GM18508 (cell line): ENCODE measurements around the gene KMT5B.

Experiments
- ATAC-seq: cut with Tn5 transposase; IDR thresholded peaks from one replicate; pipeline ENCODE4 v1.9.1; 2021; ENCODE audit warnings: moderate number of reproducible peaks; ENCODE audit not compliant: insufficient read depth, unreplicated experiment

The KMT5B gene

DNA sequence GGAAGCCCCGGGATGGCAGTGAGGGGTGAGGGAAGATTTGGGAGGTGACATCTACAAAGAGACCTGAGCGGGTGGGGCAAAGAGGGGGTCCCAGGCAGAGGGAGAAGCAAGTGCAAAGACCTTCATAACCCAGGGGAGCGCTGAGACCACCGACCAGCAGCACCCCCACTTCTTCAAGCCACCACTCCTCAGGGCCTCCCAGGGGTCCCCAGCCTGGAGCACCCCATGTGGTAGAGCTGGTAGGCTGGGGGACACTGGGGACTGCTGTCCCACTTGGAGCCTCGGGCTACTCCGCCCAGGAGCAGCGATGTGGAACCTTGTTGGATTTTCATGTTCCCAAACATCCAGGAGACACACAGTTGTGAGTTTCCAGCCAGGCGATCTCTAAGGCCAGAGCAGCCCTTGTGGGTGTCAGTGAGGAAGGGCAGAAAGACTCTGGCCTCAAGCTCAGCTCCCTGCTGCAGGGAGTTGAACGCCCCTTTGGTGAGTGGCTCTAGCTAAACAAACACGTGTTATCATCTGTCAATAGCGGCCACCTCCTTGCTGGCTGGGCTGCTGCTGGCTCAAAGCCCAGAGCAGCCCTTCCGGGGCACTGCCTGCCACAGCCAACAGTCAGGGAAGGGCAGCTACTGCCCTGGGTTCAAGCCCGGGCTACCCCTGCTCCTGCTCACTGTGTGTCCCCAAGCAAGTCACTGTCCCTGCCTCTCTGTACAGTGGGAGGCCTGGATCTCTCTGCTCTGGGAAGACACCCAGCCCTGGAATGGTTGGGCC is 66.2 kb downstream of the KMT5B start:
- ATAC-seq: no peak

DNA sequence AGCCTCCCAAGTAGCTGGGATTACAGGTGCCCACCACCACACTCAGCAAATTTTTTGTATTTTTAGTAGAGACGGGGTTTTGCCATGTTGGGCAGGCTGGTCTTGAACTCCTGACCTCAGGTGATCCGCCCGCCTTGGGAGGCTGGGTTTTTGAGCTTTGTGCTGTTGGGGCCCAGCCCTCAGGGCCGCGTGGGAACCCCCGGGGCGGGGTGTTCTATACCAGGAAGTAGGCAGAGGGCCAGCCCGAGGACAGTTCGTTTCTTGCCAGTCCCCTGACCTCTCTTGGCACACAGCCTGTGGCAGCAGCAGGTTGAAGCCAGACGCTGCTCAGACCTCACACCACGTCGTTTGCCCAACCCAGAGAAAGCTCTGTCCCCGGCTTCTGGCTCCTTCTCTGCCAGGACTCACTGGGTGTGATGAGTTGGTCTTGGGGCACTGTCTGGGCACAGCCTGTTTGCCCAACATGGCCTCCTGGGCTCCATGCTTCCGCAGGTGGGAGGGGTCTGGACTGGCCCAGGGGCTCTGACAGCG is 67.0 kb downstream of the KMT5B start:
- ATAC-seq: no peak

DNA sequence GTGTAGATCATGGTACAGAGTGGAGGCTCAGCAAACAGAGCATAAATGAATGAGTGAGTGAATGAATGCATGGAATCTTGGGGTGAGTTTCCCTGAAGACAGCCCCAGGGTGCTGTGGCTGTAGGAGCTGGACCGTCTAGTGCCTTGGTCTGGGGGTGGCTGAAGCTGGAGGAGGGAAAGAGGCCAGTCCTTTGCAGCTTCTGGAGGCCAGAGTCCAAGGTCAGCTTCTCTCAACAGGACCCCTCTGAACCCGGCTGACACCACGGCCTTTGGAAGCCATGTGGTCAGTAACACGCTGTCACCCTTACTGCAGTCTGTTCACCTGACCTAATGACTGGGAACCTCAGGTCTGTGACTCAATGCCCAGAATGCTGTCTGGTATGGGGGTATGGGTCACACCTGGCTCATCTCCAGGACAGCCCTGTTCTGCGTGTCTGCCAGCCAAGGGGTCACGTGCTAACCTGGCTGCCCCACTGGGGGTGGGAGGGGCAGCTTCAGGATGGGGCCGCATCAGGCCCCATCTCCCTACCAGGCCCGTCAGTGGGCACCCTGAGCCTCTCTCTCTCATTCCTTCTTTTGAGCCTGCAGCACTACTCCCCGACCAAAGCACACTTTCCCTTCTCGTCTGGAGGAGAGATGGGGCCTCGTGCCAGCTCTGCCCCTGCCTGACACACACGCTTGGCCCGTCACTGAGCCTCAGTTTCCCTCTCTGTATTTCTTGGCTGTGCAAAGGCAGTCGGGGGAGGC is 67.8 kb downstream of the KMT5B start:
- ATAC-seq: no peak

DNA sequence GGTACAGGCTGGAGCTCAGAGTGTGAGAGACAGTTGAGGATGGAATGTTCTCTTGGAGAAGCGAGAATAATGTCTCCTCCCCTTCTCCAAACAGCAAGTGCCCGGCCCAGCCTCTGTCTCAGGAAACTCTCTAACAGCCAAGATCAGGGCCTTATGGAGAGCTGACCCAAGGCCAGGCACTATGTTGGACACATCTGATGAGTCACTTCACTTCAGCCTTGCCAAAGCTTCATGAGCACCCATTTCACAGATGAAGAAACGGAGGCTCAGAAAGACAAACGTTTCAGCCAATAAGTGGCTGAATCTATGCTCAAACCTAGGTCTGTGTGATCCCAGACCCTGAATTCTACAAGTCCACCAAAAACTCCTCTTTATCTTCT is 69.8 kb downstream of the KMT5B start:
- ATAC-seq: no peak

DNA sequence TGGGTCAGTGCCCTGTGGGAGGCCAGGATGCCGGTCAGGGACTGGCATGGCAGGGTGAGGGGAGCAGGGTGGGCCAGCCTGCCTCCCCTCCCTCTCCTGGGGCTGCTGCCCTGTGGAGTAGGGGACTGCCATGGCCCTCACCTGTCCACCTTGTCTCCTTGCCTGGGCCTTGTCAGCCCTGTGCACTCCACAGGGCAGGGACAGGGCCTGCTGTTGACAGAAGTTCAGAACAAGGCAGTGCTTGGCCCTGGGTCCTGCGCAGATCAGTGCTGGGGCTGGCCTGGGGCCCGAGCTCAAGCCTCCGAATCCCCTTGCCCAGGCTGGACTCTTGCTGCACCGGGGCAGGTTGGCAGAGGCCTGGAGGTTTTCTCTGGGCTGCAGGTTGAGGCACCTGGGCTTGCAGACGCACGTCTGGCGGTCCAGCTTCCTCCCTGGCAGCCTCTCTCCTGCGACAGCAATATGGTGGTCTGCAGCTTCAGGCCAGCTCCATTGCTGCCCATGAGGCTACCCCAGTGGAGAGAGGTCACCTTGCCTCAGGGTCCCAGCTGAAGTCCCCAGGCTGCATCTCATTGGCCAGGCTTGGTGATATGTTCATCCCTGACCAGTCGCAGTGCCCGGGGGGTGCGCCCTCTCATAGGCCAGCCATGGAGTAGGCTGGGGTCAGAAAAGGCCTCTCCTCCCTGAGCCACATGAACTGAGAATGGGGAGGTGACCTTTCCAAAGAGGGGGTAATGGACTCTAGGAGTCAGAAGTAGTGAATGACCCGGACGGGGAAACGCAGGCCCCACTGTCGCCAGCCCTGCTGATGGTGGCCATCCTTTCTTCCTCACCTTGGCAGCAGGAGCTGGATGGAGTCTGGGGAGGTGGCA is 70.4 kb downstream of the KMT5B start:
- no peak for ATAC-seq

DNA sequence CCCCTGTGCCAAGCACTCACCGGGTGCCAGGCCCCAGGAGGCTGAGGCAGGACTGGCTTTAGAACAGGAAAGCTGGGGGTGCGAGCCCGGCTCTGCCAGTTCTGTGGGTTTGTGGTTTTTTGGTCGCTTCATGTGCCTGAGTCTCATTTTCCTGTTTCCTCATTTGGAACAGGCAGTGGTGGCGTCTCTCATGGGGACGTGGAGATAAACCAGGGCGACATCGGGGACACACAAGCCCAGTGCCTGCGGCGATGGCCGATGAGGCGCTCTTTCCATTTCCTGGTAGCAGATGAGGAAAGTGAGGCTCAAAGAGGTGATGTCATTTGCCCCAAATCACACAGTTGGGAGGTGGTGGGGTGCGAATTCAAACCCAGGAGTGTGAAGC is 71.1 kb downstream of the KMT5B start:
- ATAC-seq: no peak

DNA sequence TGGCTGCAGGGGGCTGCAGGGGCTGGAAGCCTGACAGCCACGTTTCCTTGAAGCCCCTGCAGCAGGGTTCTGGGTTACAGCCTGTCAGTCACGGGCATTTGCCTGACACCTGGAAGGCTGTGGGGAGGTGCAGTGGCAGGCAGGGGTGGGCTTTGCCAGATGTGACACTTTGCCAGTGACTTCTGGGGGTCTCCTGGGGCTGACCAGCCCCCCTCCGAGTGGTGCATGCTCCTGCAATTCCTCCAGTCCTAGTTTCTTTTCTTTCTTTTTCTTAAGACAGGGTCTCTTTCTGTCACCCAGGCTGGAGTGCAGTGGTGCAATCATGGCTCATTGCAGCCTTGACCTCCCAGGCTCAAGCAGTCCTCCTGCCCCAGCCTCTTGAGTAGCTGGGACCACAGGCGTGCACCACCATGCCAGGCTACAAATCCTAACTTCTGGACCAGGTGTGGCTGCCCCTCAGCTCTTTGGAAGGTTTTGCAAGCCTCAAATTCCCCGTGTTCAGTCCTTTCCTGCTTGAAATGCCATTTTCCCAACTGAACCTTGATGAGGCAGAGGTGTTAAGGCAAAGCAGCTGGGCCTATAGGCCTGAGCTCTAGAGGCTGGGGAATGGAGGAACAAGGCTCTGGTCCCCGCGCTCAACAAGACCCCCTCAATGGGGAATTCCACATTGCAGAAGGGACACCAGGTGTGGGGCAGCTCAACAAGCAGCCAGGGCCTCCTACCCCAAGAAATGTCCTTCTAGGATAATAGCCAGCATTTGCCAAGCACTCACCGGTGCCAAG is 71.7 kb downstream of the KMT5B start:
- no peak for ATAC-seq

DNA sequence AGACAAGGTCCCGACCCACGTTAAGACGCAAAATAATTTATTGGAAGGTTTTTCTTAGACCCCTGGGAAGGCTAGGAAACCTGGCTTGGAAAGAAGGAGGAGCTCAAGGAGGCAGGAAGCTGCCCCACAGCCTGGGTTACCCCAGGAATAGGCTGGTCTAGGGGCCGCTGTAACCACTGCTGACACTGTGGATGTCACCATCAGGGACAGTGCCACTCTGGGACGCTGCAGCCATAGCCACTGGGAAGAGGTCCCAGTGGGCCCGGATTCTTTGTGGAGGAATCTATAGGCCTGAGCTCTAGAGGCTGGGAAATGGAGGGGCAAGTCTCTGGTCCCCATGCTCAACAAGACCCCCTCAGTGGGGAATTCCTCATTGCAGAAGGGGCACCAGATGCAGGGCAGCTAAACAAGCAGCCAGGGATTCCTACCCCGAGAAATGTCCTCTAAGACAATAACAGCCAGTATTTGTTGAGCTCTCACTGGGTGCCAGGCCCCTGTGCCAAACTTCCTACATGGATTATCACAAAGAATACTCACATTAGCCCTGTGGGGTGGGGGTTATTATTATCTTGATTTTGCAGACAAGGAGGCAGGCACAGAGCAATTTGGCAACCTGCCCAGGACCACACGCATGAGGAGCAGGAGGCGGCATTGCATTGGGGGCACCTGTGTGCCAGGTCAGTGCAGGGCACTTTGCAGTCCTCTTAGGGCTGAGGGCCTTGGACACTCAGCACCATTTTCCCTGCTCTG is 72.4 kb downstream of the KMT5B start:
- no peak for ATAC-seq

DNA sequence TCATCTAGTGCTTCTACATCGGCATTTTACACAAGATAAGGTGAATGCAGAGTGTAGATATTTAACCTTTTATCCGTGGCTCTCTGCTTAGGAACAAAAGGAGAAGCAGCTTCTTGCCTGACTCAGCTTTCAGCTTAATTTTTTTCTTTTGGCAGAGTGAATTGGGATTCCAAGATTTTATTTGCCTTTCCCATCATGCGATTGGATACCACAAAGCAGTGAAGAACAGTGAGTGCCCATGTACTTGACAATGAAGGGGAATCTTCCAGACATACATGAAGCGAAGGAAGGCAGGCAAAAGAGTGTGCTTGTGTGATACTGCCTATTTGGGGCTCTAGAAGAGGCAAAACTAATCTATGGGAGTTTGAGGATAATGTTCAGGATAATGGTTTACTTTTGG is 74.9 kb downstream of the KMT5B start:
- no peak for ATAC-seq

DNA sequence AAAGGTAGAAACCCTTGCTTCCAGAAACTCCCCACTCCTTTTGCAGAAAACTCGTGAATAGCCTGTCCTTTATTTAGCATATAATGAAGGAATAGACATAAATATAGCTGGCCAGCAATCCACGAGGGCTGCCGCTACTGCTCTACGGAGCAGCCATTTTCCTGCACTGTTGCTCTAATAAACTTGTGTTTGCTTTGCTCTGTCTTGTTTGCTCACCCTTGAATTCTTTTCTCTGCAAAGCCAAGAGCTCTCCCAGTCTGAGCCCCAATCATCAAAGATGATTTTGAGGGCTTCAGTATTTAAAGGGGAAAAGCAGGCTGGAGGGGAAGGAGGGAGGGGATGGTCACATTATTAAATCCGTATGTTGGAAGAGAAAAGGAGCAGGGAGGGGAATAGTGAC is 75.3 kb downstream of the KMT5B start:
- ATAC-seq: no peak

DNA sequence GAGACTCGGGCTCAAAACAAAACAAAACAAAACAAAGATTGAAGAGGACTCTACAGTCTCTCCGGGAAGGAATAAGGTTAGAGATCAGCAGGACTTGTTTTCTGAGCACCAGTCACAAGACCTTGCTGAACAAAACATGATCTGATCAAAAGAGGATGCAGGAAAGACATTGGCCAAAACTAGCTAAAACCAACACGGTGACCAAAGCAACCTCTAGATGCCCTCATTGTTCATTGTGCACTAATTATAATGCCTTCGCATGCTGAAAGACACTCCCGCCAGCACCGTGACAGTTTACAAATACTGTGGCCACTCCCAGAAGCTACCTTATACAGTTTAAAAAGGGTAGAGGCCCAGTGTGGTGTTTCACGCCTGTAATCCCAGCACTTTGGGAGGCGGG is 76.2 kb downstream of the KMT5B start:
- ATAC-seq: no peak

DNA sequence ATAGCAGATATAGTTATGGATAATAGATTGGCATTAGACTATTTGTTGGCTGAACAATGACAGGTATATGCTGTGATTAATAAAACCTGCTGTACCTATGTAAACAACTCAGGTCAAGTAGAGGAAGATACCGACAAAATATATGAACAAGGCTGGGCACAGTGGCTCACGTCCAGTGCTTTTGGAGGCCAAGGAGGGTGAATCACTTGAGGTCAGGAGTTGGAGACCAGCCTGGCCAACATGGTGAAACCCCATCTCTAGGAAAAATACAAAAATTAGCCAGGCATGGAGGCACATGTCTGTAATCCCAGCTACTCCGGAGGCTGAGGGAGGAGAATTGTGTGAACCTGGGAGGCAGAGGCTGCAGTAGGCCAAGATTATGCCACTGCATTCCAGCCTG is 77.9 kb downstream of the KMT5B start:
- ATAC-seq: no peak

DNA sequence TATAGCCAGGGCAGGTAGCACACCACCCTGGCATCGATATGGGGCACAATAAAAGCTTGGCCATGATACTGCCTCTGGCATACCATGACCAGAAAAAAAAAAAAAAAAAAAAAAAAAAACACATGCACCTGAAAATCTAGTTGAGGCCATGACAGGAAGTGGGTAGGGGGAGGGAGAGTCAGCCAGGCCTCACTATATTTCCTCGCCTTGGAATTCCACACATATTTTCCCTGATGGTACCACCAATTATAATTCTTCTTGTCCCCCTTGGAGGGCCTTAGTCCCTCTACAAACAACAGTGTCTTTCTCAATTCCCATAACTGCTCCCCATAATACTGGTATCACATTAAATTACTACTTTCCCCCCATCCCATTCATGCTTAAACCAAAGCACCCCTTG is 79.3 kb downstream of the KMT5B start:
- no peak for ATAC-seq

DNA sequence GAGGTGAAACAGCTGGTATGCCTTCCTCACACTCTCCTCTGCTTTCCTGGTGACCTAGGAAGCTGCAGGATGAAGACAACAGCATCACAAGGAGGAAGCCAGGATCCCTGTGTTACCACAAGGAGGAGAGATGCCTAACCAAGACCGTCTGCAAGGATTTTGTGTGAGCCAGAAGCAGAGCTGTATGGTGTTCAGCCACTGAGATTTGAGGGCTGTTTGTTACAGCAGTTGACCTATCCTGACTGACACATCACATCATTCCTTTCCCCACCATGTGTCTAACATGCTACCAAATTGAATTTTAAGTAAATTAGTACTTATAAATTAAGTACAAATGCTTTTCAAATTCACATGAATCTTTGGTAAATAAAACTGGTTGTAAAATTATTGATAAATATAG is 83.0 kb downstream of the KMT5B start:
- ATAC-seq: no peak

DNA sequence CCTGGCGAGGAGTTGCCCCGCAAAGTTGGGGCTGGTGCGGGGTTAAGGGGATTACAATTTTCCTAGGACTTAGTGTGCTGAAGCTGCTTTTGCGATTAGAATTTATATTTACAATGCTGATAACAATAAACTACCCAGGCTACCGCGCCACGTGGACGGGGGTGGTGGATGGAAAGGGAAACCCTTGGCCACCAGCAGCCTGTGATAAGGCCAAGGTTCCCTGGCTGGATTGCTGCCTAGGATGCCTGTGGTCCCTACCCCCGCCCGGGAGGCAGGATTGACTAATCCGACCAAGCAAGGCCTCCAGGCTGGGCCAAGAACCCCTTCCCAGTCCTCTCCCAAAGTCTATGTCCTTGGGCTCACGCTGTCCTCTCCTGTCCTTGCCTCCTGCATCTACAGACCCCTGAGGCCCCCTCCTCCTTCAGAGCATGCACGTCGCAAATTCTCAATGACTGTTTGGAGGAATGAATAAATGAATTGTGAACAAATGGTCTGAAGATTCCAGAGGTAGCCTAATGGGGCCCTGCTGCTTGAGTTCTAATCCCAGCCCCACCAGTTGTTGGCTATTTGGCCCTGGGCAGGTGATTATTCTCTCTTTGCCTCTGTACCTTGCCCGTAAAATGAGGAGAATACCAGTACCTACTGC is 84.3 kb downstream of the KMT5B start:
- no peak for ATAC-seq

DNA sequence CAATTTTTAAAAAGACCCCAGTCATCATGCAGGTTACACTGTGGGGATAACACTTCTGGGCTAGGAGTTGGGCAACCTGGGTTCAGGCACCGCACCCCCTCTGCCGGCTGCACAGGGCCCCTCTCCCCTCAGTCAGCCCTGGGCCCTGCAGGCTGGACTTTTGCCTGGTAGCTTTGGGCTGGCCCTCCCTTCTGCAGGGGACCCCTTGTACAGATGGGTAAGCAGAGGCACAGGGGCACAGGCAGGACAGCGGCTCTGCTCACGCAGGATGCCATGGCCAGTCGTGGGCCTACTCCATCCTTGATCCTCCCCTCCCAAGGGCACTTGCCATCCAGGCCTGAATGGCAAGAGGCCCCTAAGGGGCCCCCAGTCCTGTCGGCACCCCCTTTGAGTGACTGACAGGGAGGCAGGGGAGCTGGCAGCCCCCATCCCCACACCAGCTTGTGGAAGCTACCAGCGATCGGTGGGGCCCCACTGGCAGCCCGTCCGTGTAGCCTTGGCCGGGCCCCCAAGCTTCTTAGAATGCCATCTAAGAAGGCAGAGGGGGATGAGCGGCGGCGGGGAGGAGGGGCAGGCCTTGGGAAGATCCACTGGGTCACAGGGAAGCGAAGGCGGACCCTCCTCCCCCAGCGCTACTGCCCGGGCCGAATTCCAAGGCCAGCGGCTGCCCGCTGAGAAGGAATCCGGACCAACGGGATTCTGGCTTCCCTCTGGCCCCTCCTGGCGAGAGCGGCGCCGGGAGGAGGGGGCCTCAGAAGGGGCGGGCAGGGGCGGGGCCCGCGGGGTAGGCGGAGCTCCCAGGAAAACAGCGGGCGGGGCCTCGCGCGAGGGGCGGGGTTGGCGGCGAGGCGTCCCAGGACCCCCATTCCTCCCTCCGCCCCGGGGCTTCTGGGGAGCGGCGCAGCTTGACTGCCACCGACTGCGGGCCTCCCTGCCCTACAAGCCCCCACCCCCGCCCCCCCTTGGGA is 85.1 kb downstream of the KMT5B start:
- no peak for ATAC-seq

DNA sequence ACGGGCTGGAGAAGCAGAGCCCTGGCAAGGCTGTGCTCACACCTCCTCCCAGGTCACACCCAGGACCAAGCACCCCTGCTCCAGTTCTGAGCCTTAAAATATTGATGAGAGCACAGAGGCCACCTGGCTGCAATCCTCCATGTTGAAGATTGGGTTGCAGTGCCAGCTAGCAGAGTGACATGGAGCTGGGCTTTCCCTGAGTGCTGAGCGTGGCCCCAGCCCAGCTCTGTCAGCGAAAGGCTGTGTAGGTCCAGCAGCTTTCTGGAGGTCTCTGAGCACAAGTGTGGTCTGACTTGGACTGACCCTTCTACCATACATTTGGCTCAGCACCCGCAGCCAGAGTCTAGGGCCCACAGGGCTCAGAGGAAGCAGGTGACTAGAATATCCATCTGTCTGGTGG is 87.9 kb downstream of the KMT5B start:
- ATAC-seq: no peak
